ENCODE measurements around the gene PPP2R3B. TPM values are rescaled to one million over a fixed set of nuclear protein-coding genes. Genes with fewer than 3 reads are reported as not detected.

The PPP2R3B gene
- total RNA-seq, 1 donor from 2014 or later, result 28.2 TPM

- Mint-ChIP-seq H3K4me1 (ENCODE audit: unreplicated experiment) (no peaks in the 10 kb centered on the region), H3K9me3 (ENCODE audit: unreplicated experiment) (no peaks in the 10 kb centered on the region), H3K36me3 (ENCODE audit: unreplicated experiment) (peaks cover 27% of the 10 kb centered on the region), H3K27ac (ENCODE audit: unreplicated experiment) (no peak overlapping the region), H3K4me3 (ENCODE audit: unreplicated experiment) (no peak overlapping the region), H3K27me3 (ENCODE audit: unreplicated experiment) (no peaks in the 10 kb centered on the region)
- TF ChIP-seq, protein P1, sequence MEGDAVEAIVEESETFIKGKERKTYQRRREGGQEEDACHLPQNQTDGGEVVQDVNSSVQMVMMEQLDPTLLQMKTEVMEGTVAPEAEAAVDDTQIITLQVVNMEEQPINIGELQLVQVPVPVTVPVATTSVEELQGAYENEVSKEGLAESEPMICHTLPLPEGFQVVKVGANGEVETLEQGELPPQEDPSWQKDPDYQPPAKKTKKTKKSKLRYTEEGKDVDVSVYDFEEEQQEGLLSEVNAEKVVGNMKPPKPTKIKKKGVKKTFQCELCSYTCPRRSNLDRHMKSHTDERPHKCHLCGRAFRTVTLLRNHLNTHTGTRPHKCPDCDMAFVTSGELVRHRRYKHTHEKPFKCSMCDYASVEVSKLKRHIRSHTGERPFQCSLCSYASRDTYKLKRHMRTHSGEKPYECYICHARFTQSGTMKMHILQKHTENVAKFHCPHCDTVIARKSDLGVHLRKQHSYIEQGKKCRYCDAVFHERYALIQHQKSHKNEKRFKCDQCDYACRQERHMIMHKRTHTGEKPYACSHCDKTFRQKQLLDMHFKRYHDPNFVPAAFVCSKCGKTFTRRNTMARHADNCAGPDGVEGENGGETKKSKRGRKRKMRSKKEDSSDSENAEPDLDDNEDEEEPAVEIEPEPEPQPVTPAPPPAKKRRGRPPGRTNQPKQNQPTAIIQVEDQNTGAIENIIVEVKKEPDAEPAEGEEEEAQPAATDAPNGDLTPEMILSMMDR (IDR thresholded peaks at IDR 0.05), result no peak
- DNase-seq (ENCODE audit: extremely low spot score, unreplicated experiment), result no peak
These were observed 46.6 kb downstream of the PPP2R3B start for GRCh38 chrX:340121-340520.

DNA sequence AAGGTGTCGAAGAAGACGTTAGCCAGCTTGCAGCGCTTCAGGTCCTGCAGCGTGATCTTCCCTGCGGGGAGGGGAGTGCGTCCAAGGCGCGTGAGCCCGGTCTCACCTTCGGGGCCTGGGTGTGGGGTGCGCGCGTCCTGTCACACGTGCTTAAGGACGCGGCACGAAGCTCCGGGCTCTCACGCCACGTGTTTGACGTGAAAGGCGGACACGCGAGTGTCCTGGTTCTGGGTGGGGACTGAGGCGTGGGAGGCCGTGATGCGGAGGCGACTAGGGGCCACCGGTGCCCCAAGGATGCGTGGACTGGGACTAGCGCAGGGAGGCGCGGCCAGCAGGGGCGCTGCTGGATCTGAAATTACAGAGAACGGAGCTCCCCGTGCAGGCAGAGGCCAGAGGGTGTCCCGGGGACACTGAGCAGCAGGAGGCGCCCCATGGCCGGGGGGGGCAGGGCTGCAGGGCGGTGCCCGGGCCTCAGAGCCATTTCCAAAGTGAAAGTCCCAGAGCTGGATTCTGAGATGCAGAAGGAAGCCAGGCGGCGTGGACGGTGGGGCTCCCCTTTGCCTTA lies 47.8 kb downstream of the PPP2R3B start:
- Mint-ChIP-seq H3K4me3 (ENCODE audit: unreplicated experiment) (no peak overlapping the region), H3K9me3 (ENCODE audit: unreplicated experiment) (no peaks in the 10 kb centered on the region), H3K4me1 (ENCODE audit: unreplicated experiment) (no peaks in the 10 kb centered on the region), H3K27me3 (ENCODE audit: unreplicated experiment) (no peaks in the 10 kb centered on the region), H3K27ac (ENCODE audit: unreplicated experiment) (no peak overlapping the region), H3K36me3 (ENCODE audit: unreplicated experiment) (peaks cover 27% of the 10 kb centered on the region)
- DNase-seq (ENCODE audit: extremely low spot score, unreplicated experiment), result no peak
- TF ChIP-seq, protein P1 (IDR thresholded peaks at IDR 0.05), result no peak

DNA sequence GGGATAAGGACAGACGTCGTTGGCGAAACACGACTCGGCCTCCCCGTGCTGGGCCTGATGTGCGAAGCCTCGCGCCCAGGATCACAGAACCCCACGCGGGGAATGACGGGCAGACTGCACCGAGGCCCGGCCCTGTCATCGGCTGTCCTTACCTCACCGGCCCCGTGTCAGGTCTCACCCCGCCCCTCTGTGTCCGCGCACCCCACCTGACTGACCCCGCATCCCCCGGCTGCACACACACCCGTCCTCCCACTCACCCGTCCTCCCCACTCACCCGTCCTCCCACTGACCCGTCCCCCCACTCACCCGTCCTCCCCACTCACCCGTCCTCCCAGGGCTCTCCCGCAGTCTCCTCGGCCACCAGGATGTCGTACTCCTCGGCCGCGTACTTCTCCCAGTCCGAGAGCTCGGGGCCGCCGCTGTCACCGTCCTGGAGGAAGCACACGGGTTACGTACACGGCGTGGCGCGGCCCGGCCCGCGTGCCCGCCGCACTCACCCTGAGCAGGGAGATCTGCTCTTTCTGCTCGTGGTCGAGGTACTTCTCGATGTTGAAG lies 48.3 kb downstream of the PPP2R3B start:
- Mint-ChIP-seq H3K27ac (ENCODE audit: unreplicated experiment) (no peak overlapping the region), H3K27me3 (ENCODE audit: unreplicated experiment) (no peaks in the 10 kb centered on the region), H3K4me1 (ENCODE audit: unreplicated experiment) (no peaks in the 10 kb centered on the region), H3K4me3 (ENCODE audit: unreplicated experiment) (no peak overlapping the region), H3K36me3 (ENCODE audit: unreplicated experiment) (peaks cover 27% of the 10 kb centered on the region), H3K9me3 (ENCODE audit: unreplicated experiment) (no peaks in the 10 kb centered on the region)
- TF ChIP-seq, protein P1 (IDR thresholded peaks at IDR 0.05), result no peak
- DNase-seq (ENCODE audit: extremely low spot score, unreplicated experiment), result no peak

DNA sequence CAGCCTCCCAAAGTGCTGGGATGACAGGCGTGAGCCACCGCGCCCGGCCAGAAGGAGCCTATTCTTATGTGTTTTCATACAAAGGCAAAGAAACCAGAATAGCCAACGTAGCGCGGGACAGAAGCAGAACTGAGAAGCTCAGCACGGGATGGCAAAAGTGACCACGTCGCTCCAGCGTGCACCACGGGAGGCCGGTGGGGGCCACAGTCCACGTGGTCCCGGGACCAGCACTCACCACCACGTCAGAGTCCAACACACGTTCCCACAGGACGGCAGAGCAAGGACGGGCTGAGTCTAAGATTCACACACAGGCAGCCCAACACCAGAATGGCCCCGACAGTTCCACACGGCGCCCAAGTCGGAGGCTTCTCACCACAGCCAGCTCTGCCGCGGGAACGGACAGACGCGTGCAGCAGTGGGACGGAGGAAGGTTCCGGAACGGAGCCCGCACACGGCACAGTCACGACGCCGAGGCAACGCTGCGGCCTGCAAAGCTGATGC lies 49.3 kb downstream of the PPP2R3B start:
- Mint-ChIP-seq H3K4me3 (ENCODE audit: unreplicated experiment) (no peak overlapping the region), H3K36me3 (ENCODE audit: unreplicated experiment) (peaks cover 27% of the 10 kb centered on the region), H3K4me1 (ENCODE audit: unreplicated experiment) (no peaks in the 10 kb centered on the region), H3K27ac (ENCODE audit: unreplicated experiment) (no peak overlapping the region), H3K9me3 (ENCODE audit: unreplicated experiment) (no peaks in the 10 kb centered on the region), H3K27me3 (ENCODE audit: unreplicated experiment) (no peaks in the 10 kb centered on the region)
- TF ChIP-seq, protein P1 (IDR thresholded peaks at IDR 0.05), result no peak
- no peak for DNase-seq (ENCODE audit: extremely low spot score, unreplicated experiment)

GRCh38 chrX:336227-336626 lies 50.5 kb downstream of the PPP2R3B start:
- TF ChIP-seq, protein P1 (IDR thresholded peaks at IDR 0.05), result no peak
- Mint-ChIP-seq H3K27me3 (ENCODE audit: unreplicated experiment) (no peaks in the 10 kb centered on the region), H3K27ac (ENCODE audit: unreplicated experiment) (no peak overlapping the region), H3K4me3 (ENCODE audit: unreplicated experiment) (no peak overlapping the region), H3K36me3 (ENCODE audit: unreplicated experiment) (peaks cover 23% of the 10 kb centered on the region), H3K9me3 (ENCODE audit: unreplicated experiment) (no peaks in the 10 kb centered on the region), H3K4me1 (ENCODE audit: unreplicated experiment) (peaks cover 7% of the 10 kb centered on the region)
- DNase-seq (ENCODE audit: extremely low spot score, unreplicated experiment), result no peak
